Measurements from ENCODE around the gene KCNG4.
"Not testable (repeated sequence)": the region's sequence is repeated elsewhere in the genome, so short reads cannot be mapped to it uniquely, and the experiment has no call there.

KCNG4 gene

DNA sequence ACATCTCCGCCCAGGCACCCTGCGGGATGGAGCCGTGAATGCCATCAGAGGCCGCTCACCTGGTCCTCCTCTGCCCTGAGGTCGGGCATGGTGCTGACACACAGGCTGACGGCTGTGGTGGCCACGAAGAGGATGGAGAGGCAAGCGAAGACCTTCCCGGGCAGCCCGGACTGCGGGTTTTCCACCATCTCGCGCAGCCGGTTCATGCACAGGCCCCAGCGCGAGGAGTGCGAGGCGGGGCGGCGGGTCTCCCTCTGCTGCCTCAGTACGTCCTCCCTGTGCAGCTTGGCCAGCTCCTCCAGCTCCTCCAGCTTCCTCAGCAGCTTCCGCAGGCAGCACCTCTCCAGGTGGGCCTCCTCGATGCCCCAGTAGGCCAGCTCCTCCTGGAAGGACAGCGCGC, 3.1 kb downstream of the KCNG4 start:
- DNase-seq (ENCODE audit: low read depth in 2 of 2), result no peak

DNA sequence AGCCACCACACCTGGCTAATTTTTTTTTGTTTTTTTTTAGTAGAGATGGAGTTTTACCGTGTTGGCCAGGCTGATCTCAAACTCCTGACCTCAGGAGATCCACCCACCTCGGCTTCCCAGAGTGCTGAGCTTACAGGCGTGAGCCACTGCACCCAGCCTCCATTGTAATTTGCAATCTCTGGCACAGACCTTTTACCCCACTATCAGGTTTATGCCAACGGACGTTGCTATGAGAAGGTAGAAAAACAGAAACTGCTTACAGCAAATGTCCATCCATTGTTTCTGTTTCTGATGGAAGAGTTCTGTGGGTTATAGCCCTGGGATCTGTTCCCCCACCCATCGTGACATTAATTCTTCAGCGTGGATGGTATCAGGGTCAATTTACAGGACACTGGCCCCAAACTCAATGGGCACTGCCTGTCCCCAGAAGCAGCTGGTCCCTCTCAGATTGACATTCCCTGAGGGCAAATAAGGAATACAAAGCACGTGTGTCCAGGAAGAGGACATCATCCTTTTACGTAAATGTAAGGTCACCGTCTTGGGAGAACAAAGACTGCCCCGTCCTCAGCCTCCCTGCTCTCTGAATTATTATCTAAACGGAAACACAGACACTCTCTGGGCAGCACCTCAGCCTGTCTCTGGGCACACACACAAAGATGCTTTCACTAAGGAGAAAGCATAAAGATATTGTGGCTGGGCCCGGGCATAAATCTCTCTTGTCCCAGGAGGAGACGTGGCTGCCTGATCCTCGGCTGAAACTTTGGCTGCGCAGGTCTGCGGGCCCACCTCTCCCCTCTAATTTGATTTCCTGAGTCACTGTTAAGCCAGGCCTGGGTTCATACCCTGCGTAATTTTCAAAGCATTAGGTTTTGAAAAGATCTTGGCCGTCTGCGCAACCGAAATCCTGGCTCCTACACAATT, 5.2 kb downstream of the KCNG4 start:
- no peak for DNase-seq (ENCODE audit: low read depth in 2 of 2)

- DNase-seq (ENCODE audit: low read depth in 2 of 2), result no peak
Observed at GRCh38 chr16:84233748-84234147, 6.1 kb downstream of the KCNG4 start.

DNA sequence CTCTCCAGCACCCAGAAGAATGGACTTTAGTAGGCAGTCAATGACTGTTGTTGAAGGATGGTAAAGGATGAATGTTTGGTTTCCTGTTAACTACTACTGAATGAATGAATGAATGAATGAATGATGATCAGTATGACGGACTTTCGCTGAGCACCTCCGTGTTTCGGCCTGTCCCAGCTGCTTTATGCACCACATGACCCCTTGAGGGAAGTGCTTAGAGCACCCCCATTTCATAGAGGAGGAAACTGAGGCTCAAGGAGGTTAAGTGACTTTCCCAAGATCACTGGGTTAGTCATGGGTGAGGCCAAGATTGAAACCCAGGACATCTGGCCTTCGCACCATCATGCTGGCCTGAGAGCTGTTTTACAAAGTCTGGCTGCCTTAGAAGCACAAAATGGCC, 6.8 kb downstream of the KCNG4 start:
- no peak for DNase-seq (ENCODE audit: low read depth in 2 of 2)

DNA sequence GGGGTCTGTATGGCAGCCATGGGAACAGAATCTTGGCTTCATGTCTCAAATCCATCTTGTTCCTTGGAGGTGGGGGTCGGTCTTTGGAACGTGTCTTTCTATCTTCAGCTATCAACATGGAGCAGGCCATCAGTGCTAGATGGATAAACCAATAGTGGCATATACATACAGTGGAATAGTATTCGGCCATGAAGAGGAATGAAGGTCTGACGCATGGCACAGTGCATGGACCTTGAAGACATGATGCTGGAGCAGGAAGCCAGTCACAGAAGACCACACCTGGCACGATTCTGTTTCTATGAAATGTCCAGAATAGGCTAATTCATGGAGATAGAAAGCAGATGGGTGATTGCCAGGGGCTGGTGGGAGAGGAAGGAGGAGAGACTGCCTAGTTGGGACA, 7.8 kb downstream of the KCNG4 start:
- no peak for DNase-seq (ENCODE audit: low read depth in 2 of 2)

- DNase-seq (ENCODE audit: low read depth in 2 of 2), result no peak
Observed at GRCh38 chr16:84229471-84229870, 10.3 kb downstream of the KCNG4 start.

GRCh38 chr16:84228256-84228838, 11.5 kb downstream of the KCNG4 start:
- peak; percentile 17 to 19 for DNase-seq (ENCODE audit: low read depth in 2 of 2)

DNA sequence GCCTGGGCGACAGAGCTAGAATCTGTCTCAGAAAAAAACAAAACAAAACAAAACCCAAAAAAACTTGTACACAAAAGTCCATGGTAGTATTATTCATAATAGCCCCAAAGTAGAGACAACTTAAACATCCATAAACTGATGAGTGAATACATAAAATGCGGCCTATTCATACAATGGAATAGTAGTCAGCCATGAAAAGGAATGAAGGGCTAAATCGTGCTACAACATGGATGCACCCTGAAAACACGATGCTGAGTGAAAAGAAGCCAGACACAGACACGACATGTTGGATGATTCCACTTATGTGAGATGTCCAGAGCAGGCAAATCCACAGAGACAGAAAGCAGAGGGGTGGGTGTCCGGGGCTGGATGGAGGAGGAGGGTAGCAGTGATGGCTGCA, 12.3 kb downstream of the KCNG4 start:
- no peak for DNase-seq (ENCODE audit: low read depth in 2 of 2)

DNA sequence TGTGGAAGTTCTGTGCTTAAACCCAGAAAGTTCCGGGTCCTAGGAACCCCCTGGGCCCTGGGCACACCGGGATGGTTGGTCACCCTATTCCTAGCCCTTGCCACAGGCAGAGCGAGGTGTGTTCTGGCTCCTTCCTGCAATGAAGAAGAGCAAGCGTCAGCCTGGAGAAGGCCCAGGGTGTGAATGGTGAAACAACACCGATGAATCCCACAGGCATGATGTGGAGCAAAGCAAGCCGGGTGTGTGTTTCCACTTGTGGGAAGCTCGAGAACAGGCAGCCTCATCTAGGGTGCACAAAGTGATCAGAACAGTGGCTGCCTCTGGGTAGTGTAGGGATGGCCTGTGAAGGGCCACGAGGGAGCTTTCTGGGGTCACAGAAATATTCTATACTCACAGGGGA, 13.8 kb downstream of the KCNG4 start:
- no peak for DNase-seq (ENCODE audit: low read depth in 2 of 2)

- no peak for DNase-seq (ENCODE audit: low read depth in 2 of 2)
Observed at GRCh38 chr16:84225571-84225970, 14.2 kb downstream of the KCNG4 start.

DNA sequence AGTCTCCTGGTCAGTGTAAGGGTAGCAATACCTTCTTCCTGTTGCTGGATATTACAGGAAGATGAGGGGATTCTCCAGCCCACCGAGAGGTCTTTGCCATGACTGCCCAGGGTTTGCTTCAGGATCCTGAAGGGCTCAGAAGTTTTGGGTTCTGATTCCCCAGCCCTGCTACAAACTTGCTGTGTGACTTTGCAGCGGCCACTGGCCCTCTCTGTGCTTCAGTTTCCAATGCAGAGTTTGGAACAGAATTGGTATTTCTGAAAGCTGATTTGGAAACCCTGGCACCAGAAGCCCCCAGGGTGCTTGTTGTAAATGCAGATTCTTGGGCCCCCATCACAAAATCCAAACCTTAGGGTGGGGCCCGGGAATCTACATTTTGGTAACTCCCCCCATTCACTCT, 14.7 kb downstream of the KCNG4 start:
- no peak for DNase-seq (ENCODE audit: low read depth in 2 of 2)

DNA sequence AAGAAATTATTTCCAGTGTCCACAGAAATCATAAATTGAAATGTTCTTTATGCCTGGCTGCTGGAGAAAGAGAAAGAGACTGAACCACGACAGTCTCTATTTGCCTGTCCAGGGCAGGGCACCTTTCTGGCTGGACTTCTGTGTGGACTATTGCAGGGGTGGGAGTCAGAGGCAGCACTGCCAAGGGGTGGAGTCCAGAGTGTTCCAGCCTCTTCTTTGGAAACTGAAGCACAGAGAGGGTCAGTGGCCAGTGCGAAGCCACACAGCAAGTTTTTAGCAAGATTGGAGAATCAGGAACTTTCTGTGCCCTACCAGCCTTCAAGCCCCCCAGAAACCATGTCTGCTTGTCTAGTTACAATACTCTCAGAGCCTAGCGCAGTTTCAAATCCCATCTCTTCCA, 15.3 kb downstream of the KCNG4 start:
- no peak for DNase-seq (ENCODE audit: low read depth in 2 of 2)

DNA sequence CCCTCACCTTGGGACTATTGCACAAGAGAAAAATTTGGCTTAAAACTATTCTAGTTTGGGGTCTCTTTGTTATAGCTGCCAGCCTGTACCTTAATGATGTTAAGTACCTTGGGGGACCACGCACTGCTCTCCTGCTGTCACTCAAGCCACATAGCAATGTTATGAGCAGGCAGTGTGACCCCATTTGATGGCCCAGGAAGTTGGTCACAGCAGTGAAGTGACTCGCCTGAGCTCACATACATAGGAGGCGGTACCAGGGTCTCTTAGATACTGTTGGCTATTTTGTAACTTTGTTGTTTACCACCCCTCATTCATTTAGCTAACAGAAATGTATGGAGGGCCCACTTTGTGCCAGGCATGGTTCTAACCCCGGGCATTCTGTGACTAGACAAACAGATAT, 16.4 kb downstream of the KCNG4 start:
- no peak for DNase-seq (ENCODE audit: low read depth in 2 of 2)

DNA sequence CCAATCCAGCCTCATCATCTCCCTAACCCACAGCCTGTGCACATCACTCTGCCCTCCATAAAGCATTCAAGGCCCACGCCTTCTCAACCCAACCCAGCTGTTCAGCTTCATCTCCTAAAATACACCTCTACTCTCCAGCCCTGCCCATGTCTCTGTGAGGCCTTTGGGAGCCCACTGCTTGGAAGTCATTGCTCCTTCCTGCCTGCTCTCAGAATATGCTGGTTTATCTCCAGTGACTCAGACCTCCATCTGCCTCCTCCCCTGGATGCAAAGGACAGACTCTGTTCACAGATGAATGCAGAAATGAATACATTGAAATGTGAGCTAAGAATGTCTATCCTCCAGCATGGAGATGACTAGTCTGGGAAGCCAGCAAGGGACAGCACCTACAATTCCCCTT, 19.0 kb downstream of the KCNG4 start:
- no peak for DNase-seq (ENCODE audit: low read depth in 2 of 2)

- no peak for DNase-seq (ENCODE audit: low read depth in 2 of 2)
Observed at GRCh38 chr16:84218956-84219355, 20.9 kb downstream of the KCNG4 start.

GRCh38 chr16:84218176-84218823, 21.5 kb downstream of the KCNG4 start:
- DNase-seq (ENCODE audit: low read depth in 2 of 2), result no peak

GRCh38 chr16:84216144-84216543, 23.7 kb downstream of the KCNG4 start:
- not testable (repeated sequence) for DNase-seq (ENCODE audit: low read depth in 2 of 2)

GRCh38 chr16:84215531-84215930, 24.3 kb downstream of the KCNG4 start:
- DNase-seq (ENCODE audit: low read depth in 2 of 2), result no peak

DNA sequence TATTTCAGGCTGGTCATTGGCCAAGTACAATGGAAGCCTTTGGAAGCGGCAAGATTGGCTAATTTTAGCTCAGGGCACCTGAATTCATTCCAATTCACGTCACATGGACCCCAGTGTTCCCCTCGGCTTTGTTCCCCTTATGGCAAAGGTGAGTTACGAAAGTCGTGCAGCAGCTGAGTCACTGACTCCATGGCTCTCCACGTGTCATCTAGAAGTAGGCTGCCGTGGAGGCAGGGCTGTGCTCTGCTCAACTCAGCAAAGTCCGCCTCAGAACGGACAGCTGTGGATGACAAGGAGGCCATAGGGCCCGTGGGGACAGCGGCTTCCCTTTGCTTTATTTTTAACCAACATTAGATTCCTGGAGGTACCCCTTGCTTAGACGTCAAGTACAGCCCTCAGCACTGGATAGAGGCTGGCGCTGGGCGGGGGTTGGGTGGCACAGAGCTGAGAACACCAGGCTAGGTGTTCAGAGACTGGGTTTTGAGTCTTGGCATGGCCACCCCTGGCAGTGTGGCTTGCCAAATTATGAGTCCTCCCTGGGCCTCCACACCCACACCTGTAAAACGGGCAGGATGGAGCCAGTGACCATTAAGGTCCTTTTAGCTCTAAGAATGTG, 25.3 kb downstream of the KCNG4 start:
- no peak for DNase-seq (ENCODE audit: low read depth in 2 of 2)

DNA sequence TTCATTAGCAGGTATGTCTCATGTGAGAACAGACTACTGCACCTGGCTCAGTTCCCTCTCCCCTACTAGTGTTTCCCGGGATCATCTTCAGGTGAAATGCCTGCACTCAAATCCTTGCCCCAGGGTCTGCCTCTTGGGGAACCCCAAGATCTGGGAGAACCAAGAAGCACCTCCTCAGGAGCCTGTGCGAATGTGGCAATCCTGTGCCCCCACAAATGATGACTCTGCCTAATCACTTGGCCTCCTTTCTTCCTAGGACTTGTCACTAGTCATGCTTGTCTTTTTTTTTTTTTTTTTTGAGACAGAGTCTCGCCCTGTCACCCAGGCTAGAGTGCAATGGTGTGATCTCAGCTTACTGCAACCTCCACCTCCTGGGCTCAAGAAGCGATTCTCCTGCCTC, 27.2 kb downstream of the KCNG4 start:
- no peak for DNase-seq (ENCODE audit: low read depth in 2 of 2)

DNA sequence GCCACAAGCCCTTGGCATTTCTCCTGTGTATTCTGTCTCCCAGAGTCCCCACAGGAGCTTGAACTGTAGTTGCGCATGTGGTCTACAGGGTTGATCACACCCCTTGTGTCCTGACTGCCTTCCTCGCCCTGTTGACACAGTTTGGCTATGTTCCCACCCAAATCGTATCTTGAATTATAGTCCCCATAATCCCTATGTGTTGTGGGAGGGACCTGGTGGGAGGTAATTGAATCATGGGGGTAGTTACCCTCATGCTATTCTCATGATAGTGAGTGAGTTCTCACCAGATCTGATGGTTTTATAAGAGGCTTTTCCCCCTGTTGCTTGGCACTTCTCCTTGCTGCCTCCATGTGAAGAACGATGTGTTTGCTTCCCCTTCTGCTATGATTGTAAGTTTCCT, 27.7 kb downstream of the KCNG4 start:
- DNase-seq (ENCODE audit: low read depth in 2 of 2), result no peak

DNA sequence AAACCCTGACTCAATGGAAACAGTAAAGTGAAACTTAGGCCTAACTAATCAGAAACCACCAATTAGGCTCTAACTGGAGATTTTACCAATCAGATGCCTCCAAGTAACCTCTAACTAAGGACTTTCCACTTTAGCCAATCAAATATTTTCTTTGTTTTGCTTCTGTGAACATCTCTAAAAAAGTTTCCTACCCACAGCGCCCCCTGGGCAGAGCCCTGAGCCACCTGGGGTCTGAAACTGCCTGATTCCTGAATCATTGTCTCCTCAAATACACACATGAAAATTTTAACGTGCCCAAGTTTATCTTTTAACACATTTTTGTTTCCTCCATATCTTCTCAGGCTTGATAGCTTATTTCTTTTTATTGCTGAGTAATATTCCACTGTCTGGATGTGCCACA, 29.8 kb downstream of the KCNG4 start:
- DNase-seq (ENCODE audit: low read depth in 2 of 2), result no peak

GRCh38 chr16:84207879-84208278, 31.9 kb downstream of the KCNG4 start:
- DNase-seq (ENCODE audit: low read depth in 2 of 2), result no peak
